Uterus (tissue), 2 donors: Measurements from ENCODE around the gene PTBP2.

Experiments
- POLR2A ChIP-seq, 2 donors: fragments of 450-650 bp; IDR thresholded peaks; one replicate each; pipeline ENCODE4 v1.6.1; 2016; ENCODE audit warnings: antibody characterized with exemption in 2 of 2, mild to moderate bottlenecking in 1 of 2, moderate library complexity in 1 of 2
- TF ChIP-seq, protein P1 (sequence below), 4 experiments: fragments of 200-600 bp in 2 of 4; fragments of 450-650 bp in 2 of 4; sonication (generic) in 2 of 4; IDR thresholded peaks; one replicate each; pipeline ENCODE4 v1.5.1; 2016 to 2019; ENCODE audit warnings: antibody characterized with exemption in 4 of 4, mild to moderate bottlenecking in 2 of 4, moderate library complexity in 1 of 4

DNA sequence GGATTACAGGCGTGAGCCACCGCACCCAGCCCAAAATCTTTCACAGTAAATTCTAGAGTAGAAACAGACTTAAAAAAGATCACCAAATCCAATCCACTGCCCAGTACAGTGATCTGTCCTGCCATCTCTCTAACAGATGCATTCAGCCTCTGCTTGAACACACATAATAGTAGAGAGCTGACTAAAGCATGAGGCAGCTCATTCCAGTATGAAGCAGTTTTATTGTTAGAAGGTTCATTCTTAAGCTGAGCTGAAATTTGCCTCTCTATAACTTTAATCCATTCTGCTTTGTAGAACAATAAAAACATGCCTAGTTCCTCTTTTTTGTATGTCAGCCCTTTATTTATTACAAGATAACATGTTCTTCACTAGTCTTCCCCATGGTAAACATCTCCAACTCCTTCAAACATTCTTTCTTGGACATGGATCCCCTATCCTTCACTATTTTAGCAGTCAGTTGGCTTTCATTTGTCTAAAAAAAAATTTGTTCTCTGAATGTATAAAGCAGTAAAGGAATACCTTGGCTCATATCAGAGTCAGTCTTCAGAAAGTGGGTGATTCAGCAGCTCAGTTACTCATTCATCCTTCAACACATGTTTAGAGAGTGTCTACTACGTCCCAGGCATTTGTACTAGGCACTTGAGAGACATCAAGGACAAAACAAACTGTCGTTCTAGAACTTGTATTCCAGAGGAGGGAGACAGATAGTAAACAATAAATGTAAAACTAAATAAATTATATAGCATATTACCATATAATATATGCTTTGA lies 10.7 kb upstream of the PTBP2 start:
- TF ChIP-seq, protein P1, sequence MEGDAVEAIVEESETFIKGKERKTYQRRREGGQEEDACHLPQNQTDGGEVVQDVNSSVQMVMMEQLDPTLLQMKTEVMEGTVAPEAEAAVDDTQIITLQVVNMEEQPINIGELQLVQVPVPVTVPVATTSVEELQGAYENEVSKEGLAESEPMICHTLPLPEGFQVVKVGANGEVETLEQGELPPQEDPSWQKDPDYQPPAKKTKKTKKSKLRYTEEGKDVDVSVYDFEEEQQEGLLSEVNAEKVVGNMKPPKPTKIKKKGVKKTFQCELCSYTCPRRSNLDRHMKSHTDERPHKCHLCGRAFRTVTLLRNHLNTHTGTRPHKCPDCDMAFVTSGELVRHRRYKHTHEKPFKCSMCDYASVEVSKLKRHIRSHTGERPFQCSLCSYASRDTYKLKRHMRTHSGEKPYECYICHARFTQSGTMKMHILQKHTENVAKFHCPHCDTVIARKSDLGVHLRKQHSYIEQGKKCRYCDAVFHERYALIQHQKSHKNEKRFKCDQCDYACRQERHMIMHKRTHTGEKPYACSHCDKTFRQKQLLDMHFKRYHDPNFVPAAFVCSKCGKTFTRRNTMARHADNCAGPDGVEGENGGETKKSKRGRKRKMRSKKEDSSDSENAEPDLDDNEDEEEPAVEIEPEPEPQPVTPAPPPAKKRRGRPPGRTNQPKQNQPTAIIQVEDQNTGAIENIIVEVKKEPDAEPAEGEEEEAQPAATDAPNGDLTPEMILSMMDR (IDR thresholded peaks at IDR 0.05): no peak
- TF ChIP-seq POLR2A (IDR thresholded peaks at IDR 0.05): no peak
